GM18508 (cell line): ENCODE results near the gene ALDH18A1.
A peak's percentile ranks its signal among the peaks of the same experiment; 100 is the strongest.

ENCODE experiments used
- ATAC-seq: cut with Tn5 transposase; IDR thresholded peaks from one replicate; pipeline ENCODE4 v1.9.1; 2021; ENCODE audit warnings: moderate number of reproducible peaks; ENCODE audit not compliant: insufficient read depth, unreplicated experiment

The ALDH18A1 gene

DNA sequence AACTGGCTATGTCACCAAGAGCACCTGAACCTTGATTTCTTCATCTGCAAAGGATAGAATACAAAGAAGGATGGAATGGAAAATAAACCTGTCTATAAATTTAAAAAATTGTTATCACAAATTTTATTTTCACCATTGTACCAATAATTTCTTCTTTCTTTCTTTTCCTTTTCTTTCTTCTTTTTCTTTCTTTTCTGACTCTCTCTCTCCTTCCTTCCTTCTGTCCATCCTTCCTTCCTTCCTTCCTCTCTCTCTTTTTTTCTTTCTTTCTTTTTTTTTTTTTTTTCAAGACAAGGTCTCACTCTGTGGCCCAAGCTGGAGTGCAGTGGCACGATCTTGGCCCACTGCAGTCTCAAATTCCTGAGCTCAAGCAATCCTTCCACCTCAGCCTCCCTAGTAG lies 58.7 kb downstream of the ALDH18A1 start:
- ATAC-seq, result no peak

DNA sequence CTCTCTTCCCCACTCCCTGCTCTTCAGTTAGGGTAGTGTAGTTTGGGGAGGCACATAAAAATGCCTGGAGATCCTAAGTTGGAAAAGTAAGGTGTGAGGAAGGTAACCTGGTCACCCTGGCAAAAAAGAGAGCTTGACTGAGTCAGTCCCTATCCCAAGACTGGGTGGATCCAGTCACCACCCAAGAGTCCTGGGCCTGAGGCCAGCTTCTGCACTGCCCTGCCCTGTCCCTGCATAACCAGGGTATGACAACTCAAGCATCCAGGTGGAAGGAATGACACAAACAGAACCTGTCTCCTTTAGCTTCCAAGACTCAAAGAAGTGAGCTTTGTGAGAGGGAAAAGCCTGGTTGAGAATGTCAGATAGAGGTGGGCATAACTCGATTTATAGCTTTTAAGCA lies 68.5 kb downstream of the ALDH18A1 start:
- no peak for ATAC-seq

DNA sequence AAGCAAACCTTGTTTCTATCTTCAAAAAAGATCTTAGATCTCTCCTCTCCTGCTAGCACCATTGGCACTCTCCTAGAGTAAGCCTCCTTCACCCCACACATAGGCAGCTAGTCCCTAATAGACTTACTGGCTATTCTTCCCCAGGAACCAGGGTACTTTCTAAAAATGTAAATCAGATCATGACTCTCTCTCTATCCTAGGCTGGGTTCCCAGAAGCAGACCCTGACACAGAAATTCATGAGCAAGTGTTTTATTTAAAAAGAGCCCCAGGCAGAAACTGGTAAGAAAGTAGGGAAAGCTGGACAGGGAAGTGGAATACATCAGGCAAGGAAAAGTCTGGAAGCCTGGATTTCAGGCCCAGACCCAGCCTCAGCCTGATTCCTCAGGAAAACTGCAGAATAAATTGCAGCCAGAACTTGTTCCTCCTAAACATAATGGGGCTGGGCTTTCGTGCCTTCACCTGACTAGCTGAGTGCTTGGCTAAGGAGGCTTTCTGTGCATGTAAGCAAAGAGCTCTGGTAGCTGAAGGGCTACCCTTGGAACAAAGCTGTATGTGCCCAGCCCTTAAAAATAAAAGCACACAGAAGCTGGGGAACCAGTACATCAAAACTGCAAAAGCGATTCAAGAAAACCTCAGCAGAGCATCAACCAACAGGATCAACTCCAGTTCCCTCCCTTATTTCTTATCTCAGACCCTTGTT lies 76.5 kb downstream of the ALDH18A1 start:
- ATAC-seq, result no peak

DNA sequence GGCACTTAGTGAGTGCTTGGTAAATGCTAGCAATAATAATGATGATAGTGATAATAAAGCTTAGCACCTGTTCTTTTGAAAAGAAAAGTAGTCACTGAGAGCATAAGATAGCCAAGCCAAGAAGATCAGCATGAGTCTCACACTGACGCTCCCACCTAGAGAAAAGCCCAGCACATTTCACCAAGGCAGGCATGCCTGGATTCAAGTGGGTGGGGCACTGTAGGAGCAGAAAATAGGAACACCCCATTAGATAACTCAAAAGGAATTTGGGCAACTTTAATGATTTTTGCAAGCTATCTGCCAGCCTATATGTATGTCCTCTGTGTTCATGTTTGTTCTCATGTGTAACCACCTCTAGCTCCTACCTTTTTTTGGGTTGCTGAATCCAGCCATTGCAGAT lies 77.2 kb downstream of the ALDH18A1 start:
- ATAC-seq, result no peak

DNA sequence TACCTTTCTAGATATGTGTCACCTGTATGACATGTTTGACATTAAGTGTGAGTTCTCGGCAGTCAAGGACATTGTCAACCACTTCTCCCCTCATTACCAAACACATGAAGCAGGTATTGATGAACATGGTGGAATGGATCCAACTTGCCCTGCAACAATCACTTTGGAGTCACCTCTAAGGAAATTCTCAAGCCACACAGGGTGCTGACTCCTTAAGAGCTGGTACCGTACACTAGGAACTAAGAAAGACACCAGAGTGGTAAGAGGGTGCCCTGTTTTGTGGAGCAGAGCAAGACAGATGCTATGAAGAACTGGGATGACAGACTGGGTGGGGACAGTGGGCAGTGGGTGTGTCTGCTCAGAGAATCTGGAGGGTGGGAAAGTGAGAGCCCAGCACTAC lies 77.9 kb downstream of the ALDH18A1 start:
- ATAC-seq, result no peak

DNA sequence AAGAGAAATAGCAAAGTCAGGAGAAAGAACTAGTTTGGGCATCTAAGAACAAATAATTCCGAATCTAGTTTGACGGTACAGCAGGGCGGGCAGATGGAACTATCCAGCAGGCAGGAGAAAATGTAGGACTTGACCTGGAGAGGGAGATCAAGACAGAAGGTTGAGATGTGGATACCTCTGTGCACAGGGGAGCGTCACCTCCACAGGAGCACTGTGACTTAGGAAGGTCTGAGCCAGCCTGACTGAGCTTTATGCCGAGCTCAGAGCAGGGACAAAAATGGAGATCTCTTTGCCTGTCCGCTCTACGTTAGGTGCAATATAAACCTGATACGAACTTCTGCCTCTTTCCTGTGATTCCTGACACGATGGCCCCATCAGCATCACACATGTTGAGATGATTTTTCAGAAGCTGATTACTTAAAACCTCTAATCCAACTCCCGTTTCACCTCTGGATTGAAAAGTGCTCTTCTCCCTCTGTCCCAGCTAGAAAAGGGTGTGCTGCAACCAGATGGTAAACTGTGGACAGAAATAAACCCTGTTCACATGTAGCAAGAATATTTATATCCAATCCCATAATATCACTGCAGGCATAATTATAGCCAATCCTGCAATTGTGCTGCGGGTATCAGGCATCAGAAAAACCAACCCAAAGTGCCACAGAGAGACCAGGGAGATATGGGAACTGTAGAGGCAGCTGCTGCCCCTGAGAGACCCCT lies 81.7 kb downstream of the ALDH18A1 start:
- ATAC-seq, result no peak

DNA sequence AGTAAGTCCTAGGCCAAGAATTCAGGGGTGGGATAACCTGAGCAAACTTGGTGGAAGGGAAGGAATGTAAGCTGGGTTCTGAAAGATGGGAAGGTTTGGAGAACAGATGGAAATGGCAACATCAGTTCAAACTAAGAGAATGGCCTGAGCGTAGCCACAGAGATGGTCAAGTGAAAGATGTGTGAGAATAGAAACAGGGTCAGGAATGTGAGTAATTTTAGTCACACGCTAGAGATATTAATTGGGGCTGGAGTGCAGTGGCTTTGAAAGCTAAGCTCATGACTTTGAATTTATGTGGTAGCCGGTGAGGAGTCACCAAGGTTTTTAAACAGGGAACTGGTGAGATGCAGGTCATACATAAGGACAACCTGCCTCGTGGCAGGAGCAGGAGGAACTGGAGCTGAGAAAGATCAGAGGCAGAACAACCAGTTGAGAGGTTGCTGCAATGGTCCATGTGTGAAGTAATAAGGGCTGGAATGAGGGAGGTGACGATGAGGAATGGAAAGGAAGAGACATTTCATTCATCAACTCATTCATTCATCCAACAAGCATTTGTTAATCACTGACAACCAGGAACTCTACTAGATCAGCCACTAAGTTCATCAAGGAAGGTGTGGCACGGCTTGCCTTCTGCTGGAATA lies 82.4 kb downstream of the ALDH18A1 start:
- no peak for ATAC-seq

DNA sequence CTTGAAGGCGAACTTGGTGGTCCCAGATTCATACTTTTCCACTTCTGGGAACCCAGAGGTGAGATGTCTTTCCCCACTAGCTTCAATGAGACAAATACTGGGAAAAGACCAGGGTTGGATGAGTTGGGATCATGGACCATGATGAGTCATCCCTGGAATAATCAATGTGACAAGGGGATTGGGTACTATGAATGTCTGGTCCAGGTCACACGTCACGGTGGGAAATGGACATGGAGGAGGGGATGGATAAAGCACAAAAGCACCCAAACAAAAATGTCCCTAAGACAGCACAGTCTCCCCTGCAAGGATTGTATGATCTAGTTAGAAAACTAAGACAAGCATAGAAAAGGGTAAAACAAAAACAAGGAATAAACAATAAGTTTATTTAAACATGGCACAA lies 83.0 kb downstream of the ALDH18A1 start:
- no peak for ATAC-seq

DNA sequence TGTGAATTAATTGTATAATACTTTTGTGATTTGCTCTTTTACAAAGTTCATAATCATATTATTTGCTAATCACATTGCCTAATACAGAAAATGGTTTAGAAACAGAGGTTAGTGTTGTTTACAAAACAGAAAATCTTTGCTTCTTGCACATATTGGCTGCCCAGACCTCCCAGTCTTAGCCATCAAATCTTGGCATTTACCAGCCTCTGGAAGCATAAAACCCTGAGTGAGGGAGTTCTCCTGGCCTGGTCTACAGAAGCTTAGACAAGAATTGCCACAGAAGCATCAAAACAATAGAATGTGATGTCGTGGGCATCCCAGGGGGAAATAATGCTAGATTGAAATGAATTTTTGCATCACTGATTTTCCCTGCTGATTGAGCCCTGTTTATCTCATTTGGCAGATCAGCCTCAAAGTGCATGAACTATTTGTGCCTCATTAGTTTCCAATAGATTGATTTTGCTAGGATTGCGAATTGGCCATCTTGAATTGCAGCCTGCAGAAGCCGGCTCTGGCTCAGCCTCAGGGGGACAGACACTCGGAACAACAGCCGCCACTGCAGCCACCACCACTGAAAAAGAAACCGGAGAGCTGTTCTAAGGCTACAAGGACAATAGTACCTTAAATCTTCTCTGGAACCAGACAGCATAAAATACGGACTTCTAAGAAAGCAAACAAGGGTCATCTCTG lies 84.2 kb downstream of the ALDH18A1 start:
- no peak for ATAC-seq

DNA sequence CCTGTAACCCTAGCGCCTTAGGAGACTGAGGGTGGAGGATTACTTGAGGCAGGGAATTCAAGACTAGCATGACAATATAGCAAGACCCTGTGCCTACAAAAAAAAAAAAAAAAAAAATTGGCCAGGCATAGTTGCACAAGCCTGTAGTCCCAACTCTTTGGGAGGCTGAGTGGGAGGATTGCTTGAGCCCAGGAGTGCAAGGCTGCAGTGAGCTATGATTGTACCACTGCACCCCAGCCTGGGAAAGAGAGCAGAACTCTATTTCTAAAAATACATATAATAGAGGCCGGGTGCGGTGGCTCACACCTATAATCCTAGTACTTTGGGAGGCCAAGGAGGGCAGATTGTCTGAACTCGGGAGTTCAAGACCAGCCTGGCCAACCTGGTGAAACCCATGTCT lies 85.1 kb downstream of the ALDH18A1 start:
- no peak for ATAC-seq

DNA sequence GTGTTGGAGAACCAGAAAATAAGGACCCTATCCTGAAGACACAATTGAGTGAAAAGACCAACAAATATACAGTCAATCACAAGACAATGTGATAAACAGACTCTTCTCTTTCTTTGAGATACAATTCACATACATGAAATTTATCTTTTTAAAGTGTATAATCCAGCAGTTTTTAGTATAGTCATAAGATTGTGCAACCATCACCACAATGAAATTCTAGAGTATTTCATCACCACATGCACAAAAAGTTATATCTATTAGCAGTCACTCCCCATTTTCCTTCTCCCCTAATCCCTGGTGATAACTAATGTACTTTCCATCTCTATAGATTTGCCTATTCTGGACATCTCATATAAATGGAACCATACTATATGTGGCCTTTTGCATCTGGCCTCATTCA lies 87.1 kb downstream of the ALDH18A1 start:
- no peak for ATAC-seq

DNA sequence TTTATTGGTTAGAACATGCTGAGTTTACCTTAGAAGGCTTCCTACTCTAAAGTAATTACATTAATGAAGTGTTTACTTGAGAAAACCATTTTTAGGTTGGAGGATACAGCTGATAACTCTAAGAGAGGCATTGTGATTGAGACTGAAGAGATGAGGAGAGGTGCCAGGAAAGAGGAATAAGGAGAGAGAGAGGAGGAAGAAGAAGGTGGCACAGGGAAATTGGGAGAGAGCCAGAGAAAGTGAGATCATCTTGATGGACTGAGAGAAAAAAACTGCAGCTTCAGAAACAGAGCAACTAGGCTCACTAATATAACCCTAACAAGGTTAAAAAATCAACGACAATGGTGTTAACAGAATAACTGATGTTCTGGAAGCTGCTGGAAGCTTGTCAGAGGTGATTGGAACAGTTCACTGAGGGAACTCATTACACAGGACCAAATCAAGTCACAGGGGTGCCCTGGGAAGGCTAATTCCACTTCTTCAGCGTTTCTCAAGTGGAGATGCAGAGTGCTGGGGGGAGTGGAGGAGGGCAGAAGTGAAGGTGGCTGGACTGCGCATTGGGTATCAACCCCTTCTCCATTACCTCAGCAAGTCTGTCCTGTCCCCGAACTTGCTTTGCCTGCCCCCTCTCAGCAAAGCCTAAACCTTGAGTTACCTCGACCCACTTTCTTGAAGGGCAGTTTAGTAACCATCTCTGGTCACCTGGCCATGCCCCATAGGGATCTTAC lies 88.4 kb downstream of the ALDH18A1 start:
- no peak for ATAC-seq

DNA sequence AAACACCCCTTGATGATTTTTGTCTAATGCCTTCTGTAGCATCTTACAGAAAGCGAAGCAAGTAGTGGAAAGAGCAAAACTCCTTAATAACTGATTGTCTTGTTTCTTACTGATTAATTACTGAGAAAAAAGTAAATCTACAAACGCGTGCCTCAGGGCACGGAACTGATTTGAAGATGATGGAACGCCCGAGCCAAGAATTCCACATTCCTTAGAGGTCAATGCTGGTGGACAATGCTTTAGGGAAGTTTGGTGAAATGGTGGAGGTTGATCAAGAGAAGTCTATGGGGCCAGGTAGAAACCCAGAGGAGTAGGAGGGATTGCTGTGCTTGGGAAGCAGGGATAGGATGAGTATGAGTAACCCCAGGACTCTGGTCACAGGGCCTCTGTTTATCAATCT lies 90.4 kb downstream of the ALDH18A1 start:
- no peak for ATAC-seq

DNA sequence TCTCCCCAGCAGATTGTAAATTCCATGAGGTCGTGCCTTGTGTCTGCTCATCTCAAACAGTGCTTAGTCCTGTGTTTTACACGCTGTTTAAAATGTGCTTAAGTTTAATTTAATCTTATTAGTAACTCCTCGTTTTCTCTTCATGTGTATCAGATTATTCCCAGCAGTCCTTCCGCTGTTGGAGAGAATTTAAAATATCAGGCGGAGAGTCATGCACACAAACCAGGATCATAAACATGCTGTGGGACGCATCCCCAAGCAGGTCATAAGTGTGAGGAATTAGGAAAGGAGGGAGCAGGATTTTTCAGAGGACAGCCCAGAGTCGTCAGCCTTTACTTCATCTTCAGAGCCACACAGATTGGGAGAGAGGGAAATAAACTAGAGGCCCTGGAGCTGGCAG lies 91.2 kb downstream of the ALDH18A1 start:
- no peak for ATAC-seq

DNA sequence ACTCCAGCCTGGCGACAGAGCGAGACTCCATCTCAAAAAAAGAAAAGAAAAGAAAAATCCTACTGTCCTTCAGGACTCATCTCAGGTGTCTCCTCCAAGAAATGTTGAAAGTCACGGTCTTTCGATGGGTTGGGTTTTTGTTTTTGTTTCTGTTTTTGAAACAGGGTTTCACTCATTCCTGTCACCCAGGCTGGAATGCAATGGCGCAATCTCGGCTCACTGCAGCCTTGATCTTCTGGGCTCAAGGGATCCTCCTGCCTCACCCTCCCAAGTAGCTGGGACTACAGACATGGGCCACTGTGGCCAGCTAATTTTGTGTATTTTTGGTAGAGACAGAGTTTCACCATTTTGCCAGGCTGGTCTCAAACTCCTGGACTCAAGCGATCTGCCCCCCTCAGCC lies 92.2 kb downstream of the ALDH18A1 start:
- ATAC-seq, result no peak

DNA sequence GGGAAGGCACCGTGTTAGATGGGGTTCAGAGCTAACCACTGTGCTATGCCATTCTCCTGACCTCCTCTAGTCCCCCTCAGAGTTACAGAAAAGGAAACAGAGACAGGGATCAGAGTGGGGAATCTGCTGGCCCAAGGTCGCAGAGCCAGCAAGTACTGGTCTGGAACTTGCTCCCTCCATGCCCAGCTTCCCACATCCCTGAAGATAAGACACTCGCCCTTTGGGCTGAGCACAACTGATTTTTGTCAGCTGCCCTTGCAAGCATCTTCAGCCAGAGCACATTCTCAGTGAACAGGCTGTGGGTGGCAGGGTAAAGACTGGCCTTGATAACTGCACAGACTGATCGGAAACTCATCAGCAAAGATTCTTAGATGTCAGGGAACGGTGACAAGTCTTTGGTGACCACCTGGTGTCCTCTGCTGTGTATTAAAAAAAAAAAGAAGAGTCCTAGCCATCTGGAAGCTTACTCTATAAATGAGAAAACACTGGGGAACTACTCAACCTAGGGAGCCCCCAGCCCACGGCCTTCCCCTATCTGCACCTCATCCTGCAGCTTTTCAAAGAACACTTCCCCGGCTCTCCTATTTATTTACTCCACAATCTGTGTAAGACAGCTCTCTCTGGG lies 94.1 kb downstream of the ALDH18A1 start:
- ATAC-seq, result no peak

DNA sequence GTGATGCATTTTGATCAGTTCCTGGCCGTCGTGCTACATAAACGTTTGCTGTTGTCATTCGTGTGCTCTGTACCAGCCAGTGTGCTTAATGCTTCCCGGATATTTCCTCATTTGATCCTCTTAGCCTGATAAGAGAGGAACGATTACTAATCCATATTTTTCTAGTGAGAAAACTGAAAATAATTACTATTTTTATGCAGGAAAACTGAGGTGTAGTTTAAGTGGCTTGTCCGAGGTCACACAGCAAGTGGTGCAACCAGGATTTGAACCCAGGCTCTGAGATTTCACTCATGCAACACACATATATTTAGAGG lies 94.7 kb downstream of the ALDH18A1 start:
- no peak for ATAC-seq

DNA sequence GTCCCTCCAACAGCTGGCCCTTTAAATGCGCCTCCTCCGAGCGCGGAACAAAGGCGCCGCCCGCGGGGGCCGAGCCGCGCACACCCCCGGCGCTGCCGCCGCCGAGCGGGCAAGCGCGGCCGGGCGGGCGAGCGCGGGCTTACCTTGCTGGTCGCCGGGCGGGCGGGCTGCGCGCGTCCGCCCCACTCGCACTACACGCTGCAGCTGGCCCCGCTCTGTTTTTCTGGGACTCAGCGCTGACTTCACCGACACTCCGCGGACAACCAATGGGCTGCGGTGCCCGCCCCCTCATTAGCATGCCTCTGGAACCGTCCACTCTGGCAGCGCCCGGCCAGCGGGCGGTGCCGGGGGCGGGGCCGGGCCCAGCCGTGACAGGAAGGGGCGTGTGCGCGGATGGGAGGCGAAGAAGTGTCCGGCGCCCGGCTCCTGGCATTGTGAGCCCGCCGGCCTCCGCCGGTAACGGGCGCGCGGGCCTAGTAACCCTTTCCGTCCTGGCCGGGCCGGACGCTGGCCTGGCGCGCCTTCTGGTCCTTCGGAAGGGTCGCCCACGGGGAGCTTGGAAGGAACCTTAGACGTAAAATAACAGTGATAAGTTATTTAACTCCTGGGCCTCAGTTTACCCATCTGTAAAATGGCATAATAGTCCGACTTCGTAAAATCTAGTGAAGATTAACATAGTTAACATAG lies 95.2 kb downstream of the ALDH18A1 start, which contains the start of gene SORBS1:
Gene SORBS1 (minus strand): TSS at position 195 of the 687 bp plus-strand sequence. CDS start 120,236 bp downstream, outside the sequence.
- ATAC-seq, result peak; percentile 95
